ENCODE data around the gene LNPEP.
"Not testable (repeated sequence)": the region's sequence is repeated elsewhere in the genome, so short reads cannot be mapped to it uniquely, and the experiment has no call there.

The LNPEP gene

DNA sequence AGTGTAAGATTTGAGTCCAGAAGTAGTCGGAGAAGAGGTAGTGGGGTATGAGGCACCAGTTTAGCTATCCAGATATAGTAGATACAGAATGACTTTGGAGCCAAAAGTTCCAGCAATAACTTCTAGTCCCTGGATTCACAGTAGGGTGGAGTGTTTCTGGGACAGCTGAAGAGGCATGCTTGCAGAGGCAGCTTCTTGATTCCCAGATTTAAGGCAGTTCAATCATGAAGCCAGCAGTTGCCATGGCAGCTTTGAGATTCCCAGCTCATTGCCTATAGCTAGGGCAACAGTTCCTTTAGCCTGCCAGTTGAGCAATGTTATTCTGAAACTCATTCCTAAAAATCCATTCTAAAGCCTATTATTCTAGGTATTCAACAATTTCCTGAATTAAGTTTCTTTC lies 127.4 kb downstream of the LNPEP start:
- no peak for DNase-seq (ENCODE audit: low spot score)

DNA sequence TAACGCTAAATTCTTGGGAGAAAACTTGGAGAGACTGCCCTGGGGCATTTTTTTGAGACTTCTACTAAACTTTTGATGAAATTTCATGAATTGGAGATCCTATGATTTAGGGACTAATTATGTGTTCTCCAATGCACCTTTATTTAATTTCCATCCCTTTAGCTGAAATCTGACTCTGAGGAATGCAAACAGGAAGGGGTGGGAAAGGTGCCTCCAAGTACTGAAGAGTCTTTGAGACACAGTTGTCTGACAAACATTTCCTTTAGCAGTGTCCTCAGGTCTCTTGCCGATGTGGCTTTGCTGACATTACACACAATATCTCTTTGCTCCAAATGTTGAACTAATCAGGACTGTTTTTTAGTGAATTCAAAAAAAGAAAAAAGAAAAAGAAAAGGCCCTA lies 129.6 kb downstream of the LNPEP start:
- DNase-seq (ENCODE audit: low spot score): no peak

DNA sequence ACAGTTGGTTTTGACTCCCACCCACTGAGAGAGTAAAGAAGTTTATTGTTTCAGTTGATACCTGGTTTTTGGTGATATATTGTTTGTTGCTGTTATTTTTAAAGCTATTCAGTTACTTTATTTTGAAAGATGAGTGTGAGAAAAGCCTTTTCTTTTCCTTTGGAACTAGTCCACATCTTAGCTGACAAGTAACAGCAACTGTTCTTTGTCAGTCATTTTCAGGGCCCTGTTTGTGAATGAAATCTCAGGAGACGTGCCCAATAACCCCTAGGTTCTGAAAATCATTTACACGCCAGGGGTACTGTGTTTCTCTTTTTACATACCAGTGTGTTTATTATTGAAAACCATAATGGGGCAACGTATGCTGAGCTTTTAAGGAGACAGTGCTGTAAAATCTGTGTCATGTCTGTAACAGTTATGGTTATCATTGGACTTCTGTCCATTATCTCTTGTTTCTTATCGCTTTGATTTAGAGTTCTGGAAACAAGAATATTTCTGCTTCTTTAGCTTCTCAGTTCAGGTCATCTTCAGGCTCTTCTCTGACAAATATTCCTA lies 131.5 kb downstream of the LNPEP start:
- no peak for DNase-seq (ENCODE audit: low spot score)

DNA sequence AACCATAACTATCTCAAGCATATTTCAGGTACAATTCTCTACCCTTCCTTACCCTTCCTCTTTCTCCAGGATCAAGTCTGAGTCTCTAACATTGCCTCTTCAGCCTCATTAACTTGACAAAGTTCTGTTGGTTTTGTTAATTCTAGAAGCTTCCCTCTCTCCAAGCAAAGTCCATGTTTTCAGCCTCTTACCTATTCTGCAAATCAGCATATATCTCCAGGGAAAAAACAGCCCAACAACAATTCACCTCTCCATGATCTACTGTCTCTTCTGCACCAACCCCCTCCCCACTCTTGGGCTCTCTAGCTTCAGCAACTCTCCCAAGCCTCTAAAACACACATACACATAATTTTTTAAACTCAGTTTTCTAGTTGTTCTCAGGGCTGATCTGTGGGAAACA lies 134.4 kb downstream of the LNPEP start:
- no peak for DNase-seq (ENCODE audit: low spot score)

DNA sequence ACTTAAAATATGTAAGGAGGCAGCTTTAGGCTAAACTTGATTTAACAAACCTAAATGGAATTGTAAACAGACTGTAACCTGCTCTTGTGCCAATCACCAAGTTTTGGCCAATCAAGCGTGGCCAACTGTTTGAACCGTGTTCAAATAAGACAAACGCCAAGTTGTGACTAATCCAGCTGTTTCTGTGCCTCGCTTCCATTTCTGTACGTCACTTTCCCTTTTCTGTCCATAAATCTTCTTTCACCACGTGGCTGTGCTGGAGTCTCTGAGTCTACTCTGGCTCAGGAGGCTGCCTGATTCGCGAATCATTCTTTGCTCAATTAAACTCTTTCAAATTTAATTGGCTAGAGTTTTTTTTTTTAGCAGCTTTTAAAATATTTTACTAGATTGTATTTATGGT lies 135.2 kb downstream of the LNPEP start:
- no peak for DNase-seq (ENCODE audit: low spot score)

DNA sequence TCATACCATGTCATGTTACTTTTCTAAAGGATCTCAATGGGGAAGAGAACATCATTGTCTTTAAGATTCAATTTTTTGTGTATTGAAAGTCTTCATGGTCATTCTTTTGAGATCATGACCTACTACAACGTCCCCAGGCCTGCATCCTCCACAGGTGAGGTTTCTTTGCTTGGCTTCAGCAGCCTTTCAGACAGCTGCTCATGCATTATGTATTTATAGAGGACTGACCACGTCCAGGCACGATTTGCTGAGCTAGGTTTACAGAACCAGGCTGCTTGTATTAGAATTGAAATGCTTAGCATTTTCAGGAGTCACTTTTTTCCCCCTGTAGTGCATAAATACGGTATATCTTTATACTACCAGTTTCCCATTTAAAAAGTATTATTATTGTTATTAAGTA lies 136.1 kb downstream of the LNPEP start:
- no peak for DNase-seq (ENCODE audit: low spot score)

DNA sequence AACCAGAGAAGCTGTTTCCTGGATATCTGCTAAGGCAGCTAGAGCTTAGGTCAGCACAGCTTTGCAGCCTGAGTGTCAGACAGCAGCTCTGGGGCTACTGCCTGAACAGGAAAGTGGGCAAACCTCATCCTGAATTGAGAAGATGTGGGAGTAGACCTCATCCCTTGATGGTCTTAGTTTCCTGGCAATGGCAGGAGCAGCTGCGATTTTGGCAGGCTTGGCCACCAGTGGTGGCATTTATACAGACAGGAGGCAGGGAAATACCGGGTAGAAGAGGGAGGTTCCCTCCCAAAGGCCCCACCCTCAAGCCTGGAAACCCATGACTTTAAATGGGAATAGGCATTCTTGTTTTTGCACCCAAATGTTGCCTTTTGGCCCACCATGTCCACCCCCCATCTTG lies 136.8 kb downstream of the LNPEP start:
- no peak for DNase-seq (ENCODE audit: low spot score)

DNA sequence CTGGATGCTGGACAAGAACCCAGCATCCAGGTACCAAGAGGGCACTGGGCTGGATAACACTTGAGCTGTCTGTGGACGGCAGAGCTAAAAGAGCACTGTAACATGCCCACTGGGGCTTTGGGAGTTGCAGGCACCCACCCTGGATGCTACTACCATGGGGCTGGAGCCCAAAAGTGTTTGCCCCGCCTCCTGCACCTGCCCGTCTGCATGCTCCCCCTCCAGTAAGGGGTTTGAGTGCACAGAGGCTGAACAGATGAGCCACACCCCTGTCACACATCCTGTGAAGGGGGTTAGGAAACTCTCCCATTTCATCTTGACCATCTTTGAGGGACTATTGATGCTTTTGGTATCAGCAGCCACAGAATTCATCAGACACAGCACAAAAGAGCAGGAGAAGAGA lies 137.5 kb downstream of the LNPEP start:
- DNase-seq (ENCODE audit: low spot score): no peak

DNA sequence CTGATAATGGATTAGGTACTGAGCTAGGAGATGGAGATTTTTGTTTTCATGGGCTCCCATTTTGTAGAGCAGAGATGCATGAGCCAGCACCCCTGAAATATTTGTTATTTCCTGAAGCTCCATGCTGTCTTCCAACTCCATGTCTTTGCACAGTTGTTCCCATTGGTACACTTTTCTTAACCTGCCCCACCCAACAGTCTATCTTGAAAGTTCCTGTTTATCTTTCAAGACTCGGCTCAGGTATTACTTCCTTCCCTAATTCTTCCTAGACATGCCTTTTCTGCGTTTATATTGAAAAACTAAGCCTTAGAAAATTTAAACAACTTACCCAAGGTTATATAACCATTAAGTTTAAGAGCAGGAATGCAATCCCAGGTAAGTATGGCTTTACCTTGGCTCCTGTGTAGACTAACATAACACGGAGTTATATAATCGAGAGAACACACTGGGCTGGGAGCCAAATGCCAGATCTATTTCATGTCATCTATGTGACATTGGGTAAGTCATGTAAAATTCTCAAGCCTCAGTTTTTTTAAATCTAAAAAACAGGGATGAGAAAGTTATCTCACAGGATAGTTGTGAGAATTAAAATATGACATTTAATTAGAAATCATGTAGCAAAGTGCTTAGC lies 139.1 kb downstream of the LNPEP start:
- no peak for DNase-seq (ENCODE audit: low spot score)

DNA sequence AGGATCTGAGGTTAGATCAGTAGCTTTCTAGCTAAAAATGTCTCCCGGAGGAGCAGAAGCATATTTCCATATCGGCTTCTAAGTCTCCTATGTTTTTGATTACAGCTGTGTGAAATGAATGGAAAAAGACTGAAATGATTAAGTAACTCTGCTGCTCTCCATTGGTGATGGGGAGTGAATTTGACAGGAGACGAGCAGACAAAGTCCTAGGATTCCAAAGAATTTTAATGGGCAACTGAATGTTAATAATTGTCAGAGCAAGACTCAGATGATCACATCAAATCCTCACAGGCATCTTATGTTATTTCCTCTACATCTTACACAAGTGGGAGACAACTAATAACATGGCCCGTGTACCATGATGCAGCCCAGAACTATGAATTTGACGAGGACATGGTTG lies 139.8 kb downstream of the LNPEP start:
- DNase-seq (ENCODE audit: low spot score): no peak

DNA sequence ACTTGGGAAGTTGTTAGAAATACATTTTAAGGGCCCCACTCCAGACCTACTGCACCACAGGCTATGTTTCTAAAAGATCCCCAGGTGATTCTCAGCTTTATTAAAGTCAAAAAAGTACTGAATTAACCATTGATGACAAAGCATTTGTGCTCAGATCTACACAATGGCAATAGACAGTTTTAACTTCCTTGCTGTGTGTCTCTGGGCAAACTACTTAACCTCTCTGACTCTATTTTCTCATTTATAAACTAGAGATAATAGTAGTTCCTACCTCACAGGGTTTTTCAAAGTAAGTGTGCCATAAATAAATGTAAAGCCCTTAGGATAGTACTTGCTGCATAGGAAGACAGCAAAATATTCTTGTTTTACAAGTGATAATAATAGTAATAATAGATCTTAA lies 140.2 kb downstream of the LNPEP start:
- no peak for DNase-seq (ENCODE audit: low spot score)

DNA sequence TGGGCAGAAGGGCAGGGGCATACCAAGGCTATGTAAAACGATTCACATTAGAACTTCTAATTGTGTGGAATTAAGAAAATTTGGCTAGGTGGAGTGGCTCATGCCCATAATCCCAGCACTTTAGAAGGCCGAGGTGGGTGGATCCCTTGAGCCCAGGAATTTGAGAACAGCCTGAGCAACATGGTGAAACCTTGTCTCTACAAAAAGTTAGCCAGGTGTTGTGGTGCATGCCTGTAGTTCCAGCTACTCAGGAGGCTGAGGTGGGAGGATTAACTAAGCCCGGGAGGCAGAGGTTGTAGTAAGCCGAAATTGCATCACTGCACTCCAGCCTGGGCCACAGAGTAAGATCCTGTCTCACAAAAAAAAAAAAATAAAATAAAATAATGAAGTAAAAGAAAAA lies 141.4 kb downstream of the LNPEP start:
- no peak for DNase-seq (ENCODE audit: low spot score)

DNA sequence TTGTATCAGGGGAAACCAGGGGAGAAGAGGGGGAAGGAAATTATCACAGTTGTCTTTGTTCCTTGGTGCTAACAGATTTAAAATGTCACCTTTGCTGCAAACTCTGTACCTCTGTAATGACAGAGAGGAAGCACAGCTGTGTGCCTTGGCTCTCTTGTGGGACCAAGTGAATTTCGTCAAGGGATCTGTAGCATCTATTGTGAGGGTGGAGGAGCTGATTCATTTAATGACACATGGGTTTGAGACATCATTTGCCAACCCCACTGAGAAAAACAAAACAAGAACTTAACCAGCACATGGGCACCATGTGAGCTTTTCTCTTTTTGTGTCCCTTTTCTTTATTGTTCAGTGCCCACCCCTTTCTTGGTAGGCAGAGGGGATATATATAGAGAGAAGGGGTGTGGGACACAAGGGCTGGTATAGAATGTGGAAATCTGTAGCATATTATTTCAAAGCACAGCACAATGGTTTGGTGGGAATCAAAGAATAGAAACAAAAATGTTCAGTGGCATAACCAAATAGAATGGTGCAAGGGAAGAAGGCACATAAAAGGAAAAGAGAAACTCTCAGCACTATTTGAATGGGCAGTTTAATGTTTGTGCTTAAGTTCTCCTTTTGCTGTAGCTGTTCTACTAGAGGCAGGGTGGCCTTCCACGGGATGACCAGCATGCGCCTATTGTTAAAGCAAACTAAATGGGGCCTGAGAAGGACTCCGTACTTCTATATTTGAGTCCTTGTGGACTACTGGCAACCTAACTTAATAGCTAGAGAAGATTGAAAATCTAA lies 143.3 kb downstream of the LNPEP start:
- no peak for DNase-seq (ENCODE audit: low spot score)

DNA sequence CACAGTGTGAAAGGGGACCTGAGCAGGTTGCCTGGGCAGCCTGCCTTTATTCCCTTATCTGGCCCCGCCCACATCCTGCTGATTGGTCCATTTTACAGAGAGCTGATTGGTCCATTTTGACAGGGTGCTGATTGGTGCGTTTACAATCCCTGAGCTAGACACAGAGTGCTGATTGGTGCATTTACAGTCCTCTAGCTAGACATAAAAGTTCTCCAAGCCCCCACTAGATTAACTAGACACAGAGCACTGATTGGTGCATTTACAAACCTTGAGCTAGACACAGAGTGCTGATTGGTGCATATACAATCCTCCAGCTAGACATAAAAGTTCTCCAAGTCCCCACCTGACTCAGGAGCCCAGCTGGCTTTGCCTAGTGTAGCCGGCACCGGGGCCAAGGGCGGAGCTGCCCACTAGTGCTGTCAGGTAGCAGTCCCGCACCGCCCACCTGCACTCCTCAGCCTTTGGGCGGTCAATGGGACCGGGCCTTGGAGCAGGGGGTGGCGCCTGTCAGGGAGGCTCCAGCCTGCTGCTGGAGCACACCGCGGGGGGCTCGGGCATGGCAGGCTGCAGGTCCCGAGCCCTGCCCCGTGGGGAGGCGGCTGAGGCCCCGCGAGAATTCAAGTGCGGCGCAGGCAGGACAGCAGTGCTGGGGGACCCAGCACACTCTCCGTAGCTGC lies 149.0 kb downstream of the LNPEP start:
- not testable (repeated sequence) for DNase-seq (ENCODE audit: low spot score)

DNA sequence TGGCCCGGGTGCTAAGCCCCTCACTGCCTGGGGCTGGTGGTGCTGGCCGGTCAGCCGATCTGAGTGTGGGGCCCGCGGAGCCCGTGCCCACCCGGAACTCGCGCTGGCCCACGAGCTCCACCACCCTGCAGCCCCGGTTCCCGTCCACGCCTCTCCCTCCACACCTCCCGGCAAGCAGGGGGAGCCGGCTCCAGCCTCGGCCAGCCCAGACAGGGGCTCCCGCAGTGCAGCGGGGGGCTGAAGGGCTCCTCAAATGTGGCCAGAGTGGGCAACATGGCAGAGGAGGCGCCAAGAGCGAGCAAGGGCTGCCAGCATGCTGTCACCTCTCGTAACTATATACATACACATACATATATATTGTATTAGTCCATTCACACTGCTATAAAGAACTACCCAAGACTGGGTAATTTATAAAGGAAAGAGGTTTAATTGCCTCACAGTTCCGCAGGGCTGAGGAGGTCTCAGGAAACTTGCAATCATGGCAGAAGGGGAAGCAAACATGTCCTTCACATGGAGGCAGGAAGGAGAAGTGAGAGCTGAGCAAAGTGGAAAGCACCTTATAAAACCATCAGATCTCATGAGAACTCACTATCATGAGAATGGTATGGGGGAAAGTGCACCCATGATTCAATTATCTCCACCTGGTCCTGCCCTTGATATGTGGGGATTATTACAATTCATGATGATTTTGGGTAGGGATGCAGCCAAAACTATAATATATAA lies 149.7 kb downstream of the LNPEP start:
- DNase-seq (ENCODE audit: low spot score): no peak
